DMS79 treated with DMSO at 0.1 percent for 48 hours (cell line): ENCODE results near the gene STX8.
"Not testable (repeated sequence)": the region's sequence is repeated elsewhere in the genome, so short reads cannot be mapped to it uniquely, and the experiment has no call there.

Source experiments
- DNase-seq: peaks from one replicate; lab custom pipeline; 2025; lab: John Stamatoyannopoulos, UW

The STX8 gene

DNA sequence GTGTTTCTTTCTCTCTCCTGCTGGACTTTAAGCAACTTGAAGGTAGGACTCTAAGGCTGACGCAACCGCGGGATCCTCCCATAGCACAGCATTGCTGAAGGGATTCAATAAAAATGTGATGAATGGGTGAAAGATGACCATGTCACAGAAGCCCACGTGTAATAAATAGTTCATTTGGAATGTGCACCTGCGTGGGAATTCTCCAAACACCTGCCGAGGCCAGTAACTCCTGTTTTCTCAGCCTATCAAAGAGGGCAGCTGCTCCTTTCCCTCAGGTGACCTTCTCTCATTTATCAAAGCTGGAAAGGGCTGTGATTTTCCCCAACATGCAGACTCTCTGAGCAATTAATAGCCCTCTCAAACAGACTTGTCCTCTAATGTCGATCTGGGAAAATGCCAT, 235.7 kb downstream of the STX8 start:
- DNase-seq = no peak

DNA sequence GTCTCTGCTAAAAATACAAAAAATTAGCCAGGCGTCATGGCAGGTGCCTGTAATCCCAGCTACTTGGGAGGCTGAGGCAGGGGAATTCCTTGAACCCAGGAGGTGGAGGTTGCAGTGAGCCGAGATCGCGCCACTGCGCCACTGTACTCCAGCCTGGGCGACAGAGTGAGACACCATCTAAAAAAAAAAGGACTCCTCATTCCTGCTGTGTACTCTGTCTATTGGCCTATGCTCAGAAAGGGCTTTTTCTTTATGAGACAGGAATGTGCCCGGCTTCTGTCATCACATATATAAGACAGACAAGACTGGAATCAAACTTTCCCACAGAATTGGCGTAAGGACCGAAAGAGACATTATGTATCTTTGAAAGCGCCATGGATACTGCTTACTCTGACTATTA, 236.1 kb downstream of the STX8 start:
- DNase-seq = not testable (repeated sequence)

DNA sequence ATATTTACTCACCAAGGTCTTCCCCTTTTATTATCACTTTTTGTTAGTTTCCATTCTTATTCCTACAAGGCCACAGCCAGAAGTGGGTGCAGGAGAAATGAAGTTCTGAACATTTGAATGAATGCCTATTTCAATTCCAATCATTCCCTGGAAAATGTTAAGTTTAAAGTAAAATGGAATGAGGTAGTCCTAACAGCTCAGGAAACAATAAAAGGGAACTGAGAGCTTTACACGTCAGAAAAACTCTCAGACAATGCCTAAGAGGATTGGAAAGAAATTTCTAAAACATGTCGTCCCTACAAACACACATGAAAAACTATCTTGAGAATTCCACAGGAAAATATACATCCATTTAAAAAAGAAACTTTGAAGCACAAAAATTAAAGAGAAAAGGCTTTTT, 238.8 kb downstream of the STX8 start:
- no peak for DNase-seq

DNA sequence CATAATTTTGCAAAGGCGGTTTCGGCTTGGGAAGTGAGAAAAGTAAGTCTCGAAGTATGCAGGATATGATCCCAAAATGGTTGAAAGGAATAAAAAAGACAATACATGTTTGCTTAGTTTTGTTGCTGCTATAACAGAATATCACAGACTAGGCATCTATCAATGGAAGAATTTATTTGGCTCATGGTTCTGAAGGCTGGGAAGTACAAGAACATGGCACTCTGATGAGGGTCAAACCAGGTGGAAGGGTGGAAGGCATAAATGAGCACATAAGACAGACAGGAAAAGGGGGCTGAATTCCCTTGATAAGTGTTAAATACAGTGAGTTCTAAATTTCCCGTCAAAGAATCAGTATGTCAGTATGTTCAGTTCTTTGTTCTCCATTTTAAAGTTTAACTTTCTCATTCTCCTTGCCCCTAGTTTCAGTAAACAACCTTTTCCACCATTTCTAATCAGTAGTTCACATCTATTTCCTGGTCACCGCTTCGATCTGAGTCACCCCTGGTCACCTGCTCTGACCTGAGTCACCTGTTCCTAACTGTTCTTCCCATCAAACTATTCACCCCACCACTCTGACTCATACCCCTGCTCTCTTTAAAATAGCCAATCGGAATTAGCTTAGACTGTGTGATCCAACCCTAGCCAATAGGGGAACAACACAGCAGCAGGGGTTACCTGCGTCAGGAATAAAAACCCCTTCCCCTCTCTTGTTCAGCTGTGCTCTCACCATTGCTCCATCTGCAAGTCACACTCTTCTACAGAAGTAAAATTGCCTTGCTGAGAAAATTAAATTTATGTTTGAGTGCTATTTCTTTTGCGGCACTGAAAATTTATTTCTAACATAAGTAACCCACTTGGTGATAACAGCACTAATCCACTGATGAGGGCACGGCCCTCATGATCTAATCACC, 240.8 kb downstream of the STX8 start:
- no peak for DNase-seq

DNA sequence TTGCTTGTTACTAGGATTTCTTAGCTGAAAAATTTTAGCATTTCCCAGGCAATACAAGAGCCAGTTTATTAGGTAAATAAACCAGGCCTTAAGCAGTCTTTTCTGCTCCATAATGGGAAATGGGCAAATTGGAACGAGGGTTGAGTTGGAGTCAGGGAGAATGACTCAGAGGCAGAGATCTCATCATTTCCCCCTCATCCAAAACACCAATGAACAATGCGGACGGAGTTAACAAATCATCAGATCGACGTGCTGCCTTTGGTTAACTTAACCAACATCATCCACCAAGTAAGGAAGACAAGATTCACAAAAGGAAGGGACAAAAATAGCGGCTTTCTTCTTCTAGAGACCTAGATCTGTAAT, 243.5 kb downstream of the STX8 start:
- no peak for DNase-seq

DNA sequence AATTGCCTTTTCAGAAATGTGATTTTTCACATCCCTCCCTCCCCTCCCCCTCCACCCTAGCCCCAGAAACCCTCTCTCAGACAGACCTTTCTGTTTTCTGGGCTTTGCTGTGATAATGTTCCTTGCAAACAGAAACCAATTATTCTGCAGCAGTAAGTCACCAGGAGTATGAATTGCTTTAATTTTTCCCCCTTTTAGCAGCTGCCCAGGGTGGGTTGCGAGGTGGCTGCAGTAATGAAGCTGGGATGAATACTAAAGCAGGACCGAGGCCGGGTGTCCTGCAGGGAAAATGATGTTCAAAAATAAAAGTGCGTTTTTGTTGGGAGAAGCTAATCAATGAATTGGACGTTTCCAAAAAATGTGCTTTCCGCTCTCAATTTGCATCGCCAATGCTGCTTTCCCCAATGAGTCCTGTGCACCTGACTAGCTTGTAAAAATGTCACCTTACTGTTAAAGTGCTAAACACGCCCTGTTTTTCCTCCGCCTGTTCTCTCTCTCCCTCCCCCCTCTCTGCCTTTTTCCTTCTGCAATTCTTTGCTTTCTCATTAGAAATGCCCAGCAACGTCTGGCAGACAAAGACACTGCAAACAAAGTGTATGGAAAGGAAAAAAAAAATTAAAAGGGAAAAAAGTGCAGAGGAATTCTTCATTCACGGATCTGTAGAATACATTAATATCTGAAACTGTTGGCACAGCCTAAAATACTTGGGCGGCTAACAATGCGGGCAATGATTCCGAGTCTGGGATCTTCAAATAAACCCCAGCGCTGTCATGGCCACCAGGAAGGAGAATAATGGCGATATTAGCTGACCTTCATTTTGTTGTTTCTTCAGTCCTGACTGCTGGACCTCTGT, 244.1 kb downstream of the STX8 start:
- DNase-seq = no peak

DNA sequence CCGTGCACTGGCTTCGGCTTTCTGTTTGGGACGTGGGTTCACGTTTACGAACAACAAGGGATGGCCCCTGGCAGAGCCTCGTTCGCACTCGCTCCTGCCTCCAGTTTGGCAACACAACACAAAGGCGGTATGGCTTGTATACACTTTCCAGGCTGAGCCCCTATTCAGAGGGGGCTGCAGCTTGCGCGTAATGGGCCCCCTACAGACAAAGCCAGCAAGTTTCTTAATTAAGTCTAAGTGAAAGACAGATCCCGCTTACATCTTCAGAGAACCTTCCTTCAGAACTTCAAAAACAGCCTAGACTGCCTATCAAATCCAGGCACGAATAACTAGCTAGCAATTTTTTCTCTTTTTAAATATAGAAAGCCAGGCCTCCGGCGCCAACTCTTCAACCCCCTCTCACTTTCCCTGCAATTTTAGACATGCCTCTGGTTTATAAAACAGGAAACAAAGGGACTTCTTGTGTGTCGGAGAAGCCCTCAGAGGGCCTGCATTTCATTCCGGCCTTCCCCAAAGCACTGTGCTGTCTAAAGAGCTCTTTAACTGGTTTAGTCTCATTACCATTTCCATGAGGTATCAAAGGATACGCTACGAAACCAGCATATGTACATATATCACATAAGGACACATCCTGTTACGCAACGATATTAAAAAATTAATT, 244.9 kb downstream of the STX8 start:
- DNase-seq = no peak

DNA sequence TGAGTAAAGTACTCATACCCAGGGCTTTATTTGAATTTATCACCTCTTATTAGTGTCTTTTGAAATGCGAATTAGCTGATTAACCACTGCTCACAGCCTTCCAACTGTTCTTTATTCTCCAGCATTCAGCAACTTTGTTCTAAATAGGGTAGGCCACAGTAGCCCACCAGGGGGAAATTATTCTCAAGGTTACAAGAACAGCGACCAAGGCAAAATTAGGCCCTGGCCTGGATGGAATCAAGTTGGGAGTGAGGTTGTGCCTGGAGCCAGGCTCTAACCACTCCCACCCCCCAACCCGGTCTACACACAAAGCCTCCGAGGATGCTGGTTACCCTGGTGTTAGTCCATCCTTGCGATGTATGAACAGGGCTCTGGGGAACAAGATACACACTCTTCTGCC, 245.5 kb downstream of the STX8 start:
- no peak for DNase-seq

DNA sequence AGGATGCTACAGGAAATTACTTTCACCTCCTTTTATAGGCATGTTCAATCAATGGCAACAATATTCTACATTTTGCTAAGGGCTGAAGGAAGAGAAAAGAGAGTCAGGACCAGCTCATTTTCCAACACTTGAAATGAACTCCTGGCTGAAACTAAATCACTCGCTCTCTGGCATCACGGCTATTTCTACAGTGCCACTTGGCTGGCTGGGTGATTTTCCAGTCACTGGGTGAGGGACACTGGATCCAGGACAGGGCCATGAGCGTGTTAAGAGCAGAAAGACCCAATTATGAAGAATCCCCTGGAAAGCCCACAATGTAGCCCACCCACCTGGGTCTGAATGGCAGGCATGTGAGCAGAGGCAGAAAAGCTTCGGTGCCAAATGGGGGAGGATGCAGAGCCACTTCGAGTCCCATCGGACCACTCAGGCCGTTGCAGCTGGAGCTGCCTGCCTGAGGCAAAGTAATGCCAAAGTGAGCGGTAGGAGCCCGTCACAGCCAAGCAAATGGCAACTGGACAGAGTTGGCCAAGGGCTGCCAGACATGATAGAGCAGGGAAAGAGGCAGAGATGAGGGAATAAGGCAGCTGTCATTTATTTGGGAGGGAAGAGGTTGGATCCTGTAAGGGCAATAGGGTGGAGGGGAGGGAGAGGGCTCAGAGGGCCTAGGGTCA, 246.2 kb downstream of the STX8 start:
- no peak for DNase-seq

DNA sequence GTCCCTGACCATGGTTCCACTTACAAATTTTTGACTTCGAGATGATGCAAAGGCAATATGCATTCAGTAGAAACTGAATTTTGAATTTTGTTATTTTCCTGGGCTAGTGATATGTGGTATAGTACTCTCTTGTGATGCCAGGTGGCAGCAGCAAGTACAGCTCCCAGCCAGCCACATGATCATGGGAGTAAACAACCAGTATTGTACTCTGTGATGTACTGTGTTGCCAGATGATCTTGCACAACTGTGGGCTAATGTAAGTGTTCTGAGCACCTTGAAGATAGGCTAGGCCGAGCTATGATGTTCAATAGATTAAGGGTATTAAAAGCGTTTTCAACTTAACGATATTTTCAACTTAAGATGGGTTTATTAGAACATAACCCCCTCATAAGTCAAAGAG, 250.8 kb downstream of the STX8 start:
- no peak for DNase-seq

DNA sequence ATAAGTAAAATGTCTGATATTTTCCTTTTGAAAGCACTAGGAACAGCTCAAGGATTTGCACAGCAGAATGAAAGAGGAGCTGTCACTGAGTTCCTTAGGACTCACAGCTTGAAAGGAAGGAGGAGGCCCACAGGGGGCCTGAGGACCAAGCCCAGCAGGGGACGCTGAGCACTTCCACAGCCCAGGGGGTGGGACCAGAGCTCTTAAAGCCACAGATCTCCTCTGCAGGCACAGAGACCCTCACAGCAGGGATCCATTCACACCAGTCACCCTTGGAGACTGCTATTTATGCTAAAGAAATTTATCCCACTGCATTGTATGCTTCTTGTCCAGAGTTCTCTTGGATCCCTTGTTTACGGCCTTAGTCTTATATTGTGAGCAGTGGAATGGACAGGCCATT, 253.3 kb downstream of the STX8 start:
- DNase-seq = no peak

DNA sequence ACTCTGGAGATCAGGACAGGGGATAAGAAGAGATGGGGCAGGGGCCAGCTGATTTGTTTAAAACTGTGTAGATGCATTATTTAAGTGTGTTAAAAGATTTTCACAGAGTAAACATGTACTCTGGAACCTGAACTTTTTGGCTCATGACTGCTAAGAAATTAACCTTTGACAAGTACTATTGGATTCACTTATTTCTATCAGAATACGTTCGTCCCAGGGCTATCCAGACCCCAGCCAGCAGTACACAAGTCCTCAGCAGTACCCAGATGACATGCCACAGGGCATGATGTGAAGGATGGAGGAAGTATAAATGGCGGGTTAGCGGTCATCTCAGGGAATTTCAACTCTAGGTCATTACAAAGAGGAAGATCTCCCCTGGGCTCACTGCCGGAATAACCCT, 253.7 kb downstream of the STX8 start:
- DNase-seq = no peak

DNA sequence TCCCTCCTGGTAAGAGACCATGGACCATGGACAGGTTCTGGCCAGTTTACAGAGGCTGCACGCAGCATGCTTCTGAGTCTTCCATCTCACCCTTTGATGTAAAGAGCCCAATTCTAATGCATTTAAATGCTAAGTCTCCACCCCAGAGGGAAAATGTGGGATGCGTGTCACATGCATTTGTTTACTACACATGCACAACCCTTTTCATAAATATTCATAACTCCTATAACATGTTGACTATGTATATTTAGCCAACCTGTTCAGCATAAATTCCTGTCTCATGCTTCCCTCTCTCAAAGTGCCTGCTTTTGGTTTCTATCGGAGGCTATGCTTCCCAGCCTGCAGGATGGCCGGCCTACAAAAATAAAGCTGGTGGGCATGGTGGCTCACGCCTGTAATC, 260.3 kb downstream of the STX8 start:
- DNase-seq = no peak

DNA sequence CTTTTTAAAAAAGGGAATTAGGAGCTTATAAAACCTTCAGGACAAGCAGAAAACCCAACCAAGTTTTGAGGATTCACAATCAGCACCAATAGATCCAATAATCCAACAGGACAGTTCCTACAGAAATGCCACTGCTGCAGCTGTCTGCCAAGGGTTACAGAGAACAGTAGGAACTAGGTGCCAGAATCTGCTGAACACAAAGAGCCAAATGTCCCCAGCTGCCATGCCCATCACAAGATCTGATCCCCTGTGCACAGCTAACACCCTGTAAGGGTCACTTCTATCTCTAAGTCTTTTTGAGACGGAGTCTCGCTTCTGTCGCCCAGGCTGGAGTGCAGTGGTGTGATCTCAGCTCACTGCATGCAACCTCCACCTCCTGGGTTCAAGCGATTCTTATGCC, 262.3 kb downstream of the STX8 start:
- DNase-seq = no peak

DNA sequence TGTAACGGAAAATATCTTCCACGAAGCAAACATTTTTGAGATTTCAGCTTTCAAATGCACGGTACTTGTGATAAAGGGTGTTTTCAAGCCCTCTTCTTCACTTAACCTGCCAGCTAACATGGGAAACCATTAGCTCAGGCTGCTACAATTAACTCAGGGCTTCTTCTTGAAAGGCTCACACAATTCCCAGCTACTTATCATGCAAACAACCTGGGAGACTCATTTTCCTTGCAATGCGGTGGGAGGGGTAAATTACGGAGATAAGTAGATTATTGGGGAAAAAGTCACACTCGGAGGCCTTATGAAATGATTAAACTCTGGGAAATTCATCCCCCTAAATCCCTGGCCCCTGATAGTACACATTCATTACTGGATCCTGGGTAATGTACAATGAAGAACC, 266.4 kb downstream of the STX8 start:
- no peak for DNase-seq

DNA sequence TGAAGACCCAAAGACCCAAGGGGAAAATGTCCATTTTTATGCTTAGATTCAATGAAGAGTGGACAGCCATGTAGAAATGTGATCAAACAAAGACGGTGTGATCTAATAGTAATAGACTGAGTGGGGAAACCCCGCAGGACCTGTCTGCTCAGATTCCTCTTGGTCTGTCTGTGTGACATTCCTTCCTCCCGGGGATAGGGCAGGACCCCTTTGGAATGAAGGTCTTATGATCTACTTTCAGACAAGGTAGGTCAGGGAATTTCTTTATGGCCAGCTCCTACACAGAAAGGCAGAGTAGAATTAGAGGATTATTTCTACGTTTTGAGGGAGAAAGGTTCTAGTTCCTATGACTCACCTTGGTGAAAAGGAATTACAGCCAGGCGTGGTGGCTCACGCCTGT, 267.6 kb downstream of the STX8 start:
- no peak for DNase-seq

DNA sequence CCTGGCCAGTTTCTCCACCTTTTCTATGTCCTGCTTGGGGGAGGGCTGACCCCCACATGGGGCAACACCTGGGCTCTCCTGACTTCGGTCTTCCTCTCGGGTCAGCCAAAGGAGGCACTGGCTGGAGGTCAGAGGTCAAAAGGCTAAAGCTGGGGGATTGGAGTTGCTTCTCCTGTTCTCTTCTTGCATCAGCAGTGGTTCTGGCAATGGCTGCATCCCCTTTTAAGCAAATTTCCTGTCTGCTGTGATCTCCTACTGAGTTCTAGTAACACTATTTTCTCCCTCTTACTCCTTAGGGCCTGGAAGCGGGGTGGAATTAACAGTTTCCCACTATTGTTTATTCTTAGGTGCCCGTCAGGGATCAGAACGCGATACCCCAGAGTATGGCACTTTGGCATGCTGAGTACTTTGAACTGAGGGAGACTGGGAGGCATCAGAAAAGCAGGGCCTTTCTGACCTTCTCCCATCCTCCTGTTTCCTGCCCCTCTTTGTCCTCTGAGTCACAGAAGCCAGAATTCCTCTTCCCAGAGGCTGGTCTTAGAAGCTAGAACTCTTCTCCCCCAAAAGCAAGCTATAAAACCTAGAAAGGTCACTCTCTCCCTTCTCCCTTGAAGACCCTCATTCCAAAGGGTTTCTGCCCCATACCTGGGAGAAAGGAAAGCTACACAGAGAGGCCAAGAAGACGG, 268.2 kb downstream of the STX8 start:
- DNase-seq = no peak

DNA sequence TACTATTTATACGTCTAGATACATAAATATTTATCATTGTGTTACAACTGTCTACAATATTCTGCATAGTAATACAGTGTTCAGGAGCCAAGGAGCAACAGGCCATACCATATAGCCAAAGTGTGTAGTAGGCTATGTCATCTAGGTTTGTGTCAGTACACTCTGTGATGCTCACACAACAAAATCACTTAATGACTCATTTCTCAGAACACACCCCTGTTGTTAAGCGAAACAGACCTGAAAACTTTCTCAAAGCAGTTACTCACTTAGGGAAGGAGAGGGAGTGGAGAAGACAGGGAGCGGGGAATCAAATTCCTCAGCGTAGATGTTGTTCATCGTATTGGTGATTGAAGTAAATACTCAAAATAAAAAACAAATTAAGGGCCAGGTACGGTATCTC, 269.5 kb downstream of the STX8 start:
- no peak for DNase-seq

DNA sequence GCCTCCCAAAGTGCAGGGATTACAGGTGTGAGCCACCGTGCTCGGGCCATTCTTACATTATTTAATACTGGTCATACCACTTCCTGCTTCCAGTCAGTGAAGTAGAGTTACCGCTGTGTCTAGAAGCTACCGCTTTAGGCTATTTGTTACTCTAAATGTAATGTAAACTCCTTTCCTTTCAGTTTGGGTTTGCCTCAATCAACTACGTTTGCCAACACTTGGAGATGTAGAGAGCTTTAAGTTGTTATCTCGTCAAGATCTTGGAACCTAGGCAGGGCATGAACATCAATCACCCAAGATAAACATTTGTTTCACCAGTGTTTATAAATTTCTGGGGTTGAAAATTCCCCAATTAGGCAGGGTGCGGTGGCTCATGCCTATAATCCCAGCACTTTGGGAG, 275.9 kb downstream of the STX8 start:
- DNase-seq = no peak

DNA sequence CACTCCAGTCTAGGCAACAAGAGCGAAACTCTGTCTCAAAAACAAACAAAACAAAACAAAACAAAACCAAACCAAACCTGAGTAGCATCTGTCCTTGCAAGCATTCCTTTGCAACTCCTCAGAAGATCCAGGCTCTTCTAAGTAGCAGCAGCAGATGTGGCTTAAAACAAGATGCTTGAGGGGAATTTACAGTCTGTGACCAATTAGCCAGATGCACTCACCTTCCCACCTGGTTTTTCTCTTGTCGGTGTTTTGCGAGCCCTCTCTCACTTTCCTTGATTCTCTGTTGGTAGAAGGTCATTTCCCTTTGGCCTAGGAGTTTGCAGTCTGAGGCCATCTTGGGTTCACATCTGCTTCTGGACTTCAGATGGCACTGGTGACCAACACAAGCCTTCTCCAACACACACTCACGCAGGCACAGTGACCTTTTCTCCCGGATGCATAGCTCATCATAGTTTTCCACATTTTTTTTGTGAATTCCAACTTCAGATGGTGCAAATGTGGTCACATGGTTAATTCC, 276.8 kb downstream of the STX8 start:
- no peak for DNase-seq

DNA sequence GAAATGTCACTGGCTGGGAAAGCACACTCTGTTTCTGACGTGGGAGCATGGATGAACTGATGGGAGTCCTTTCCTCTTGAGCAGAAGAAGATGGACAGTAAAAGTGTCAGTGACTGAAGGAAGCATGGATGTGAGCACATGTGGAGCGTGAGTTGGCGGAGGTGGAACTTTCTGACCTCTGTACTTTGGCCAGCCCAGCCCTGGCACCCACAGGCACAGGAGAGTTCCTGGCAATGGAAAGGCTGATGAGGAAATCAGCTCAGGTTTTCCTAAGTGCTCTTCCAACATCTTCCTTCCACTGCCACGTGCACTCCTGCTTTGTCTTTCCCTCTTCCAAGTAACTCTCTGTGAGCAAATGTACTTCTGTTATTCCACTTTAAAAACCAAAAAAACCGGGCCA, 277.5 kb downstream of the STX8 start:
- DNase-seq = no peak
